ENCODE results near the gene PTPN14.

Gene PTPN14

GRCh38 chr1:214568328-214568727, 16.9 kb upstream of the PTPN14 start:
- DNase-seq (ENCODE audit: low read depth) = peak; percentile 61

- no peak for DNase-seq (ENCODE audit: low read depth)
Observed at GRCh38 chr1:214567481-214567980, 16.1 kb upstream of the PTPN14 start.

- peak; percentile 83 for DNase-seq (ENCODE audit: low read depth)
Observed at GRCh38 chr1:214566158-214567104, 15.0 kb upstream of the PTPN14 start.

- DNase-seq (ENCODE audit: low read depth) = no peak
Observed at GRCh38 chr1:214565310-214565709, 13.9 kb upstream of the PTPN14 start.

- peak; percentile 65 for DNase-seq (ENCODE audit: low read depth)
Observed at GRCh38 chr1:214563881-214564280, 12.5 kb upstream of the PTPN14 start.

GRCh38 chr1:214557952-214558735, 6.7 kb upstream of the PTPN14 start:
- DNase-seq (ENCODE audit: low read depth) = peak; percentile 97

- DNase-seq (ENCODE audit: low read depth) = no peak
Observed at GRCh38 chr1:214553142-214553710, 1.8 kb upstream of the PTPN14 start.

- peak; percentile 48 for DNase-seq (ENCODE audit: low read depth)
Observed at GRCh38 chr1:214552174-214552608, 789 bp upstream of the PTPN14 start.

GRCh38 chr1:214550857-214551435, 456 bp downstream of the PTPN14 start:
- DNase-seq (ENCODE audit: low read depth) = peak; percentile 29

GRCh38 chr1:214550013-214550856, 1.2 kb downstream of the PTPN14 start:
- DNase-seq (ENCODE audit: low read depth) = peak; percentile 61

GRCh38 chr1:214549604-214550003, 1.8 kb downstream of the PTPN14 start:
- no peak for DNase-seq (ENCODE audit: low read depth)

- DNase-seq (ENCODE audit: low read depth) = peak; percentile 50
Observed at GRCh38 chr1:214548988-214549387, 2.4 kb downstream of the PTPN14 start.

- DNase-seq (ENCODE audit: low read depth) = no peak
Observed at GRCh38 chr1:214548271-214548670, 3.1 kb downstream of the PTPN14 start.

- no peak for DNase-seq (ENCODE audit: low read depth)
Observed at GRCh38 chr1:214547747-214548146, 3.7 kb downstream of the PTPN14 start.

GRCh38 chr1:214546886-214547641, 4.3 kb downstream of the PTPN14 start:
- peak; percentile 43 for DNase-seq (ENCODE audit: low read depth)

GRCh38 chr1:214546084-214546483, 5.3 kb downstream of the PTPN14 start:
- DNase-seq (ENCODE audit: low read depth) = no peak

- DNase-seq (ENCODE audit: low read depth) = no peak
Observed at GRCh38 chr1:214545293-214545692, 6.1 kb downstream of the PTPN14 start.

GRCh38 chr1:214544791-214545190, 6.6 kb downstream of the PTPN14 start:
- no peak for DNase-seq (ENCODE audit: low read depth)

GRCh38 chr1:214542275-214543199, 8.9 kb downstream of the PTPN14 start:
- DNase-seq (ENCODE audit: low read depth) = no peak

Data from iris pigment epithelial cell (primary cell).